ENCODE data around the gene CBFA2T2.

GRCh38 chr20:33636776-33637175 is 146.9 kb downstream of the CBFA2T2 start:
- TF ChIP-seq, protein P1, sequence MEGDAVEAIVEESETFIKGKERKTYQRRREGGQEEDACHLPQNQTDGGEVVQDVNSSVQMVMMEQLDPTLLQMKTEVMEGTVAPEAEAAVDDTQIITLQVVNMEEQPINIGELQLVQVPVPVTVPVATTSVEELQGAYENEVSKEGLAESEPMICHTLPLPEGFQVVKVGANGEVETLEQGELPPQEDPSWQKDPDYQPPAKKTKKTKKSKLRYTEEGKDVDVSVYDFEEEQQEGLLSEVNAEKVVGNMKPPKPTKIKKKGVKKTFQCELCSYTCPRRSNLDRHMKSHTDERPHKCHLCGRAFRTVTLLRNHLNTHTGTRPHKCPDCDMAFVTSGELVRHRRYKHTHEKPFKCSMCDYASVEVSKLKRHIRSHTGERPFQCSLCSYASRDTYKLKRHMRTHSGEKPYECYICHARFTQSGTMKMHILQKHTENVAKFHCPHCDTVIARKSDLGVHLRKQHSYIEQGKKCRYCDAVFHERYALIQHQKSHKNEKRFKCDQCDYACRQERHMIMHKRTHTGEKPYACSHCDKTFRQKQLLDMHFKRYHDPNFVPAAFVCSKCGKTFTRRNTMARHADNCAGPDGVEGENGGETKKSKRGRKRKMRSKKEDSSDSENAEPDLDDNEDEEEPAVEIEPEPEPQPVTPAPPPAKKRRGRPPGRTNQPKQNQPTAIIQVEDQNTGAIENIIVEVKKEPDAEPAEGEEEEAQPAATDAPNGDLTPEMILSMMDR (IDR thresholded peaks at IDR 0.05), result no peak
- TF ChIP-seq POLR2A (IDR thresholded peaks at IDR 0.05) (no peak), EP300 (IDR thresholded peaks at IDR 0.05) (no peak)
